HEK293T (cell line): Measurements from ENCODE around the gene G6PC3.

Experiments used
- CTCF ChIA-PET: fragments of 350-600 bp; formaldehyde crosslinking; extraction: SDS; loops from one replicate; lab custom pipeline; 2021; ENCODE audit warnings: antibody characterized with exemption, inconsistent platforms; lab: Yijun Ruan, JAX
- POLR2A ChIA-PET: fragments of 350-600 bp; formaldehyde crosslinking; extraction: SDS; loops from one replicate; lab custom pipeline; 2020; ENCODE audit warnings: antibody characterized with exemption, inconsistent platforms; lab: Yijun Ruan, JAX
- DNase-seq: peaks from one replicate; pipeline ENCODE4 v3.0.0; 2012; ENCODE audit warnings: mixed read lengths; ENCODE audit errors: extremely low spot score
- ARNT ChIP-seq: fragments of 450-650 bp; IDR thresholded peaks from 2 replicates; pipeline ENCODE4 v1.6.1; 2017; ENCODE audit warnings: mild to moderate bottlenecking
- BHLHE40 ChIP-seq: fragments of 450-650 bp; IDR thresholded peaks from 2 replicates; pipeline ENCODE4 v1.6.1; 2016; ENCODE audit warnings: mild to moderate bottlenecking, moderate library complexity, borderline replicate concordance
- CTBP1 ChIP-seq: fragments of 450-650 bp; IDR thresholded peaks from 2 replicates; pipeline ENCODE4 v1.6.1; 2016; ENCODE audit warnings: borderline replicate concordance
- ELF4 ChIP-seq: fragments of 450-650 bp; IDR thresholded peaks from 2 replicates; pipeline ENCODE4 v1.6.1; 2017; ENCODE audit warnings: antibody characterized with exemption
- FOXA1 ChIP-seq: fragments of 450-650 bp; IDR thresholded peaks from 2 replicates; pipeline ENCODE4 v1.6.1; 2016; ENCODE audit warnings: mild to moderate bottlenecking
- FOXK2 ChIP-seq: fragments of 450-650 bp; IDR thresholded peaks from 2 replicates; pipeline ENCODE4 v1.6.1; 2016; ENCODE audit warnings: mild to moderate bottlenecking
- FOXM1 ChIP-seq: fragments of 450-650 bp; IDR thresholded peaks from 2 replicates; pipeline ENCODE4 v1.6.1; 2017; ENCODE audit warnings: mild to moderate bottlenecking, borderline replicate concordance
- HDGF ChIP-seq: fragments of 450-650 bp; IDR thresholded peaks from 2 replicates; pipeline ENCODE4 v1.6.1; 2017; ENCODE audit warnings: antibody characterized with exemption, borderline replicate concordance
- L3MBTL2 ChIP-seq: fragments of 450-650 bp; conservative IDR thresholded peaks from 2 replicates; pipeline ENCODE4 v1.6.1; 2016; ENCODE audit warnings: mild to moderate bottlenecking
- LEF1 ChIP-seq: fragments of 450-650 bp; IDR thresholded peaks from 2 replicates; pipeline ENCODE4 v1.6.1; 2017; ENCODE audit warnings: mild to moderate bottlenecking, borderline replicate concordance
- NFRKB ChIP-seq: fragments of 450-650 bp; IDR thresholded peaks from 2 replicates; pipeline ENCODE4 v1.6.1; 2016; ENCODE audit warnings: mild to moderate bottlenecking, moderate library complexity
- PKNOX1 ChIP-seq: fragments of 450-650 bp; IDR thresholded peaks from 2 replicates; pipeline ENCODE4 v1.6.1; 2016
- SP1 ChIP-seq: fragments of 450-650 bp; IDR thresholded peaks from 2 replicates; pipeline ENCODE4 v1.6.1; 2017
- SUZ12 ChIP-seq: fragments of 450-650 bp; IDR thresholded peaks from 2 replicates; pipeline ENCODE4 v1.6.1; 2016; ENCODE audit warnings: mild to moderate bottlenecking
- TARDBP ChIP-seq: fragments of 450-650 bp; IDR thresholded peaks from 2 replicates; pipeline ENCODE4 v1.6.1; 2016
- ZNF384 ChIP-seq: fragments of 450-650 bp; IDR thresholded peaks from 2 replicates; pipeline ENCODE4 v1.6.1; 2016

G6PC3 gene

DNA sequence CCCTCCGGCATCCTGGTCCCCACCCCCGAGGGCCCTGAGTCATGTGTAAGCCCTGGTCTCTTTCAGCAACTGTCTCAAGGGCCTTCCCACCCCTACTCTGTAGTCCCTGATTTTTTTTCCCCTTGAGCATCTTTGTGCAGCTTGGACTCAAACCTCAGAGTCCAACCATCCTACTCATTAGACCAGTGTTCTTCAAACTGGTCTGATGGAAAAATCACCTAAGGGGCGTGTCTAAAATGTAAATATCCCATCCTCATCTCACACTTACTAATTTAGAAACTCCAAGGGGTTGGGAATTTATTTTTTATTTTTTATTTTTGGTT is 624 bp downstream of the G6PC3 start:
- no peak for DNase-seq
- TF ChIP-seq FOXM1: no peak
- TF ChIP-seq PKNOX1: no peak
- no peak for TF ChIP-seq SUZ12
- TF ChIP-seq ZNF384: no peak
- TF ChIP-seq TARDBP: no peak
- TF ChIP-seq BHLHE40: no peak
- TF ChIP-seq HDGF: no peak
- no peak for TF ChIP-seq FOXK2
- TF ChIP-seq NFRKB: no peak
- CTCF ChIA-PET: no interaction called here
- POLR2A ChIA-PET: interaction anchor here (0.6 to 2.6 kb wide), 7 partner anchors 10 to 116 kb away, joined by 3 to 11 read pairs (median 4); partner anchors contain the start of genes HDAC5 and TMUB2

DNA sequence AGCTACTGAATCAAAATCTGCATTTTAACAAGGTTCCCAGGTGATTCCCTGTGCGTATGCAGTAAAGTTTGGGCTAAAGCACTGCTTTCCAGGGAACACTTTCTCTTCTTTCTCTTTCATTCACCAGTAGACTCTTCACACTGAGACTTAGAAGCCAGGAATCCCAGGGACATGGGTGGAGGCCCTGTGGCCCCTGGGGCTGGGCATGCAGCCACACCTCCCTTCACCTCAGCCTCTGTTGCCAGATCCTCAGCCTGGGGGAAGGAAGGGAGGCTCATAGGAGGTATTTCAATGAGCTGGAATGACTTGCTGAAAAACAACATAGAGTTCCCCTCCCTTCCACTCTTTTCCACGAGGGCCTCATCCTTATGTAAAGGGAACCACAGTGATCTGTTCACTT is 1.2 kb downstream of the G6PC3 start:
- POLR2A ChIA-PET: interaction anchor here (0.6 to 1.3 kb wide), 6 partner anchors 9 to 112 kb away, joined by 3 to 4 read pairs (median 4); no protein-coding TSS in a partner anchor
- CTCF ChIA-PET: no interaction called here

DNA sequence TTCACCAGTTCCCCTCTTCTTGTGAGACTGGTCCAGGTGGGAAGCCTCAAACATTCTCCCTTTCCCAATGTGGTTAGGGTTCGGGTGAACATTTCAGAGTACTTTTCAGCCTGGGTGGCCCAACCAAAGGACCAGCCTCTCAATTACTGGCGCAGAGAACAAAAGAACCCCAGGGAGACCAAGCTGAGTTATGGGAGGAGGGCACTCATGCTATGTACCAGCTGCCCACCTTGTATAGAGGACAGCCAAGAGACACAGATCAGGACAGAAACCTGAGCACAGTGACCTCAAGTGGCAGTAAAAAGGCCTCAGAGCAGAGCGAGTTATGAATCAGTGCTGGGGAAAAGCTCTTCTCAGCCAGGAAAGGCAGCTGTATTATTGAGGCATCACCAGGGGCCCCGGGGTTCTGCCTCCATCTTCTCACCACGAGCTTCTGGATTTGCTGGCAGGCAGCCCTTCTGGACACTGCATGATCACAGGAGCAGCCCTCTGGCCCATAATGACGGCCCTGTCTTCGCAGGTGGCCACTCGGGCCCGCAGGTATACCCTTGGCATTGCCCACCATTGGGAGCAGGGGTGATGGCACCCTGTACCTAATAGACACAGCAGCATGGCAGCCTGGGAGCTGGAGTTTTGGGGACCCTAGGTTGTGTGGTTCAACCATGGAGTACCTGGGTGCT is 3.8 kb downstream of the G6PC3 start:
- TF ChIP-seq SUZ12 (no peak), NFRKB (no peak), FOXK2 (no peak), L3MBTL2 (no peak), CTBP1 (no peak), TARDBP (no peak), LEF1 (no peak), FOXM1 (no peak), ARNT (no peak), BHLHE40 (no peak), ZNF384 (no peak), PKNOX1 (no peak), FOXA1 (no peak), HDGF (no peak), ELF4 (no peak), SP1 (no peak)
- POLR2A ChIA-PET: interaction anchor here (0.8 to 1.8 kb wide), 3 partner anchors 9 to 21 kb away, joined by 3 to 5 read pairs (median 4); no protein-coding TSS in a partner anchor
- CTCF ChIA-PET: interaction anchor here (0.5 to 1.8 kb wide), 2 partner anchors 10 to 86 kb away, joined by 3 to 7 read pairs; no protein-coding TSS in a partner anchor
- DNase-seq: no peak

More for the DNA sequence above, 1.2 kb downstream of the G6PC3 start:
- DNase-seq: no peak
- TF ChIP-seq NFRKB (no peak), LEF1 (no peak), L3MBTL2 (no peak), ZNF384 (no peak), BHLHE40 (no peak), ARNT (no peak), FOXM1 (no peak), SUZ12 (no peak), ELF4 (no peak), FOXA1 (no peak), TARDBP (no peak), FOXK2 (no peak), HDGF (no peak), PKNOX1 (no peak), SP1 (no peak), CTBP1 (no peak)

GRCh38 chr17:44074911-44075285 is 4.4 kb downstream of the G6PC3 start:
- DNase-seq: no peak
- TF ChIP-seq FOXA1: no peak
- no peak for TF ChIP-seq NFRKB
- TF ChIP-seq BHLHE40: no peak
- TF ChIP-seq HDGF: no peak
- TF ChIP-seq SP1: no peak
- TF ChIP-seq LEF1: no peak
- no peak for TF ChIP-seq CTBP1
- TF ChIP-seq L3MBTL2: no peak
- TF ChIP-seq TARDBP: no peak
- no peak for TF ChIP-seq ZNF384
- CTCF ChIA-PET: interaction anchor here (0.5 to 1.8 kb wide), 2 partner anchors 9 to 86 kb away, joined by 3 to 7 read pairs; no protein-coding TSS in a partner anchor
- POLR2A ChIA-PET: interaction anchor here (0.8 to 1.8 kb wide), 3 partner anchors 9 to 21 kb away, joined by 3 to 5 read pairs (median 4); no protein-coding TSS in a partner anchor

GRCh38 chr17:44075598-44076293 is 5.2 kb downstream of the G6PC3 start:
- POLR2A ChIA-PET: no interaction called here
- no peak for DNase-seq
- TF ChIP-seq SP1 (no peak), ELF4 (no peak), HDGF (no peak), PKNOX1 (no peak), ARNT (no peak), L3MBTL2 (no peak), FOXA1 (no peak), ZNF384 (no peak), FOXM1 (no peak), FOXK2 (no peak), TARDBP (no peak), BHLHE40 (no peak), LEF1 (no peak), CTBP1 (no peak), NFRKB (no peak), SUZ12 (no peak)
- CTCF ChIA-PET: interaction anchor here (1.8 kb wide), 1 partner anchor 8 kb away, joined by 7 read pairs; no protein-coding TSS in a partner anchor
